HG03520 (cell line): ENCODE results near the gene WBP1.

ENCODE experiments used
- ATAC-seq: cut with Tn5 transposase; IDR thresholded peaks from one replicate; pipeline ENCODE4 v1.9.1; 2021; ENCODE audit warnings: mild to moderate bottlenecking, moderate library complexity; ENCODE audit not compliant: unreplicated experiment

The WBP1 gene

DNA sequence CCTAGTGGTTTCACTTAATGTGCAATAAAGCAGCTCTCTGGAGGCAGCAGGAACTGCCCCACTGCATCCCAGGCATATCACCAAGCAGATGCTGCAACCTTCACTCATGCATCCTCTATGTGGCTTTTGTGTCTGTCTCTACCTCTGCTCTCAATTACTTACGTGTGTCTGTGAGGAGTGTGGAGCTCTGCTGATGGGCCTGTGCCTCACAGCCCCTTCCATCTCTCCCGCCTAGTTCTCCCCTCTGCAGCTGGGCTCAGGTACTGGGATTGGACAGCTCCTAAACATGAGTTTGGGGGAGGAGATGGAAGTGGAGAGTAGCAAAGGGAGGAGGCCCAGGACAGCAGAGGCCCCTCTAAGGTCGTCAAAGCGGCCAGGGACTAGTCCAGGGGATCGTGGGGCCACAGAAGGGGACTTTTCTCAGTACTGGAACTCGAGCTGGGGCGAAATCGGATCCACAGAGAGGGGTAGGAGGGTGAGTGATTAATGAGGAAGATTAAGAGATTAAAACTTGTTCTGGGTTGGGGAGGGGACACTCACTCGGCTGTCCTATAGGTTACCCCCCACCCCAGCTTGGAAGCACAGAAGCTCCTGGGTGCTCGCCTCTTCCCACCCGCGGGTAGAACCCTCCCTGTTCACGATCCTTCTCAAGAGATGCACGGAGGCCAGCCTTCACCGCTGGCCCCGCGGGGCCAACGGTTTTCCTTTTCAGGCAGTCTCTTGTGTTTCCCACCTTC is 43.3 kb downstream of the WBP1 start:
- ATAC-seq = no peak

DNA sequence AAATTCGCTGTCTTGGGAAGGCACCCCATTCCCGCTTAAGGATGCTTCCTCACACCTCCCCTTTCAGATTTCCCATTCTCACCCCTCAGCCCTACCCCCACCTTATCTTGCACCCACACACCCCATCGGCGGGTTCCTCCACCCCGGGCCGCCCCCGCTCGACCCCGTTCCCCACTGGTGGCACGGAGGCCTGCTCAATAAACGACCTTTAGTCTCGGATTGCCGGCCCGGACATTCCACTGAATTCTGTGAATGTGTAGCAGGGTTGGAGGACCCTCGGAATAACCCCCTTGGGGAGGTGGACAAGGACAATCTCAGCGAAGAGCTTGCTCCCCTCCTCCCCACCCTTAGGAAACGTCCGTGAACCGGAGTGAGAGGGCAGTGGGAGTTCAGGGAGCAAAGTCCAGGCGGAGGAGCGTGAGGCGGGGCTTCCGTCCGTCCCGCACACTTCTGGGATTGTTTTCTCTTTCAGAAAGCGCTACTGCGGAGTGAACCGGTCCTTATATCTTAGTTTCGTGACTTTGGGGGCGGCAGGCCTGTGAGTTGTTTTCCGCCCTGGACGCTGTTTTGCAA is 44.0 kb downstream of the WBP1 start:
- no peak for ATAC-seq

DNA sequence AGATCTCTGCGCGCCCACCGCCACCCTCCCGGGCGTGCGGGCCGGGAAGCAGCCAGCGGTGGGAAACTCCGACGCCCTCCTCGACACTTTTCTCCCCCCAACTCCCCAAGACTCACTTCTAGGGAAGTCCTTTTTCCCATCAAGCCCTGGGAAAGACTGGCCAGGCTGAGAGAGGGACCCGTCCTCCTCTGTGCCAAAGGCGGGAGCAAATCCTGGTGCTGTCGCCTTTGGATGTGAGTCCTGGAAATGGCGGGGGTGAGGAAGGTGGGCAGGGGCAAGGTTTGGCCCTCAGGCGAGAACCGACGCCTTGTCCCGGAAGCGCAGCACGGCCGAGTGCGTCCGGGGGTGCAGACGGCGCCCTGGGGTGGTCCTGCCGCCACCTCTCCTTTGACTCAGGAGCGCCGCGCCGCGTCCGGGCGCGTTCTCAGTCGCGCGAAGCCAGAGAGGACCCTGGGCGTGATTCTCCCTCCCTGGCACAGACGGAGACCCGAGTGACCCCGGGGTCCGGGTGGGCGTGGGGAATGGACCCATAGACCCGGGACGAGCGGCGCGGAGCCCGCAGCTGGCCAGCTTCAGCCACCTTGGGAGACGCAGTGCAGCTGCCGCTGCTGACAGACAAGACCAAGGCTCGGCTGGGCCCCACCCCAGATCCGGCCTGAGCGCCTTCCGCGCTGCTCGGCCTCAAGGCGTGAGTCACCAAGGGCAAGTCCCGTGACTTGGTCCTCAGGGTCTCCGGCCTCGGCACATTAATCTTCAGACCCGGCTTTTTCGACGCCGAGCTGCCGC is 44.7 kb downstream of the WBP1 start:
- ATAC-seq = no peak

DNA sequence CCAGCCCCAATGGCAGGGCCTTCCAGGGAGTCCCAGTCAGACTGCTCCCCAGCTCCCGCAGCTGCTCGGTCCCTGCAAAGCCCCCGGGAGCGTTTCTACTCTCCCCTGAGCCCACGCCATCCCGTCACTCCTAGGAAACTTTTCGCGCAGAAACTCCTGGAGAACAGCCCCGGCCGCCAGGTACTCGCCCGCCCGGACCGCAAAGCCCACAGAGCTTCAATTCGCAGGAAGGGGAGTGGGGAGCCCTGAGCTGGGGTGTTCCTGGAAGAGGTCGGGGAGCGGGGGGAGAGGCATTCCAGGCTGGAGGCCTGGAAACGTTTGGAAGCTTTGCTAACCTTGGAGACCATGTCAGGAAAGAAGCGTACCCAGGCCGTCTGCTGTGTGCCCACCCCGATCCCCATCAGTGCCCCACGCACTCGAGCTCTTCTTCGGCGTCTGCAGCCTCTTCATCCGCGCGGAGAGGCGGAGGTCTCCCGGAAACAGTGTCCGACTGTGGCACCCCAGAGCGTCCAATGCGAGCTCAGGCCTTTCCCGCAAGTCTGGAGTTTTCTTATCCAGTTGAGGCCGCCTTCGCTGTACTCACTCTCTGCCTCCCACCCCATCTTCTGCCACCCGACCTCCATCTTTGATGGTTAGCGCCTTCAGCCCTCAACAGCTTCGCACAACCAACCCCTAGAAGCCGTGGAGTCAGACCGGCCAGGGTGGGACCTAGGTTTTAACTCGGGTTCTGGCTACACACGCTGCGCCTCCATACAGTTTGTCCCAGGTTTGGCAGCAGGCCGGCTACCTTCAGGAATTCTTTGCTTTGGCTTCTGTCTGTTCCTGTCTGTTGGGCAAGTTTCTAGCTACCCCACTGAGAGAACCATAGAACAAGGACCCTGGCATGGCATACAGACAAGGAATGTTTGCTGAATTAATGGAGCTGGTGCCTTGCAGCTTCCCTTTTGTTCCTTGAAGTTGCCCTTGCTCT is 45.6 kb downstream of the WBP1 start:
- ATAC-seq = no peak

DNA sequence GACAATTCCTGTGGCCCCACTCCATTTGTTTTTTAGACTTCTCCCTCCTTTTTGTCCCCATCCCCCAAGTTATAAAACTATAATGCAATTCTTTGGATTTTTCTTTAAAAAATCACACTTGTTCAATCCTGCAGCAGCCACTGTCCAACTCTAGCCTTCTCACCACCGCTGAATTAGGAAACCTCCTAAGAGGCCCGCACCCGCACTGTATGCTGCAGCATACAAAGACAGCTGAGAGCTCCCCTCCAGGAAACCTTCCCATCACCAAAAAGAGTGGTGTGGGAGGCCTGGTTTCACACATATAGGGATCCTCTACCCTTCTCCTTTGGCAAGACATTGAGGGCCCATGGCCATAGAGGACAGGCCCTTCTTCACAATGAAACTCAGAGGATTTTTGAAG is 46.4 kb downstream of the WBP1 start:
- no peak for ATAC-seq

DNA sequence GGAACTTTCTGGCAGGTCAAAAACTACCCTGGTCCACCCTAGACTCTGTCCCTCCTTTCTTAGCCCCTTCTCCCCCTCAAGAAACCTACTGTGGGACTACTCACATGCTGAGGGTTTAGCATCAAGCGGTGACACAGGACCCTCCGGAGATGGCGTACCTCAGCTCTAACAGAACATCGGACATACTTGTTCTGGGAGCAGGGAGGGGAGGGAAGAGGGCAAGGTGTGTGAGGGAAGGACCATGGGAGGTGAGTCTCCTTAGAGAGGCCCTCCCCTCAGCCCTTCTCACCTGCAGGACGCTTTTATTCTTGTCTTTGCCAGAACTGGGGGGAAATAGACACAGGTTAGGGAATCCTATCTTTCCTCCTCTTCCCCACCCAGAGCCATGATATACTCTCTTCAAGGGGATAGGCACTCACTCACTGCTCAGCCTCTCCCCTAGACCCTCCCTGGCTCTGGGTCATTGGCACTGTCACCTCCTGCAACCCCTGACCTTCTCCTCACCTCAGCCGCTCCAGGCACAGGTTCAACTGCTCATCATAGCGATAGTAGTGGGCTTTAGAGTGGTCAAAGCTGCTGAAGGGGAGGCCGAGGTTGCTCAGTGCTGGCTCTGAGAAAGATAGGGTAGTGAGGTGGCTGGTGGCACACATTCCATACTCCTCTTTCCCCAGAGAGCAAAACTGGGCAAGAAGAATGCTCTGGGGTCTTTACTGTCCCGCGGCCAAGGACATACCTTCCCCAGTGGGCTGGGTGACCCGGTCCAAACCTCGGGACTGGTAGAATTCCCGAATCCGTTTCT is 47.4 kb downstream of the WBP1 start:
- no peak for ATAC-seq

DNA sequence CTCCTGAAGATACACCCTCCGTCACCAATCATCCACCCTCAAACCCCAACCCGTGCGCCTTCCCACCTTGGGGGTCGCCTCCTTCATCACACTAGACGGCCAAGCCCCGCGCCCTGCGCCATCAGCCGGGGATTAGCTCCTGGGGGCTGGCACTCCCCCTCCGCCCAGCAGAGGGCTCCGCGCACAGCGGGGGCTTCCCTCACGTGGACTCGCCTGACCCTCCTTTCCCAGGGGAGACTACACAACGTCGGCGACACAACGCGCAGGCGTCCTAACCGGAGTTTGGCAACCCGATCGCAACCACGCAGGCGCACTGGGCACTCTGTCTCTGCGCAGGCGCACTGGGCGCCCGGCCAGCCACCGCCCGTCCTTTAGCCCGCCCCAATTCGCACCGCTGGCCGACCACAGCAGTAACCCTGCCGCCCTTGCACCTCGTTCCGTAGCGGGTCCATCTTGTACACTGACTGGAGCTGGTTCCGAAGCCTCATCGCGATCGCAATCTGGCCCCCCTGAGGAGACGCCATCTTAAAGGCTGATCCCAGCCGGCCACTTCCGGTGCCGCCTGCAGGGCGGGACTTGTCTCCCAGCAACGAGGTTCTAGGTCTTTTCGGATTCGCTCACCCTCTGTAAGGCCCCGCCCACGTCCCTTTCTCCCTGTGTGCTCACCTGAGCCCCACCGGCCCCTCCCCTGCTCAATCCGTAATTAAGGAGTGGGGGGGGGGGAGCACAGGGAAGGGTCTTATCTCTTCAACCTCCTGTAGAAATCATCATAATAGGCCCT is 49.1 kb downstream of the WBP1 start, which contains the start of gene PCGF1:
TSS of gene PCGF1 (minus strand) at position 551 of the 781 bp plus-strand sequence. CDS start at position 524, 27 bp downstream.
- ATAC-seq = peak; percentile 82

DNA sequence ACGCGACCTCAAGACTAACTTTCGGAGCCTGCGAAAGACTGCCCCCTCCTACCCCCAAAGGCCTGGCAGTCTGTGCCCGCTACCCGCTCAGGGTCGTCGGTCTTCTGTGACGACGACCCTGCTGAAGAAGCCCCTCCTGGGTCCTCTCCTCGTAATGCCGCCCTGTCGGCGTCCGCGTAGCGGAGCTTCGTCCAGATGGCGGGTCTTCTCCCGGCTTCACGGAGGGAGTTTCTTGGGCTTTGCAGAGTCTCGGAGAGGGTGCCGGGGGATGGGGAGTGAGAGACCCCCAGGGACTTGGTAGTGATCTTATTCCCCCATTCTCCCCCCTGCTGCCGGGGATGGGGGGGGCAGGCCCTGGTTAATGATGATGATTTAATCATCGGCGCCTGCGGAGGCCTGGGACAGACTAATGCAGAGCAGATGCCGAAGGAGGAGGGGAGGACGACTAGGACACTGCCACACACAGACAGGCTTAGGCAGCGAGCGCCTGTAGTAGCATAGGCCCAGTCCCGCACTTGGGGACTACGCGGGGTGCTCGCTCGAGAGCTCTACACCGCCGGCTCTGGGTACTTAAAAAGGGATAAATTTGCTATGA is 49.8 kb downstream of the WBP1 start:
- peak; percentile 10 for ATAC-seq

DNA sequence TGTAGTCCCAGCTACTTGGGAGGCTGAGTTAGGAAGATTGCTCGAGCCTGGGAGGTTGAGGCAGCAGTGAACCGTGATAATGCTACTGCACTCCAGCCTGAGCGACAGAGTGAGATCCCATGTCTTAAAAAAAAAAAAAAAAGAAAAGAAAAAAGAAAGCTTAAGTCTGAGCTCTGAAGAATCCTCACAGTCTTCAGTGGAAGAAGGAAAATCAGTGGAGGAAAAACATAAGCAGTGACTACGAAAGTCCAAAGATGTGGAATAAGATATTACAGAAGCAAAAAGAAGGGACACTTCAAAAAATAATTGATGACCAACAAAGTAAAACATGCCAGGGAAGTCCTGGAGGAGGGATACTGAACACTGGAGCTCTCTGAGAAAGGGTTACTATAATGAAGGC is 52.0 kb downstream of the WBP1 start:
- ATAC-seq = no peak
